Heart right ventricle (tissue), 16 donors: ENCODE measurements around the gene BCDIN3D. TPM values are rescaled to one million over a fixed set of nuclear protein-coding genes. Genes with fewer than 3 reads are reported as not detected.
A peak's percentile ranks its signal among the peaks of the same experiment; 100 is the strongest.

Experiments
- ATAC-seq, 8 donors: fragments of 200-7000 bp; cut with Tn5 transposase; one replicate each; pipeline ENCODE4 v1.9.1; 2020; ENCODE audit warnings: mild to moderate bottlenecking in 8 of 8, moderate library complexity in 8 of 8, moderate number of reproducible peaks in 1 of 8
- DNase-seq, 2 donors: peaks; one replicate each; pipeline ENCODE4 v3.0.0-alpha.2; 2020
- H3K27ac ChIP-seq, 10 donors: fragments of 200-600 bp; sonication (generic) in 2 of 10; one replicate each; pipeline versions ENCODE4 v1.5.0 to v1.8.0; 2020 to 2022; ENCODE audit warnings: mild to moderate bottlenecking in 3 of 10
- H3K27me3 ChIP-seq, 7 donors: fragments of 200-600 bp; one replicate each; pipeline ENCODE4 v1.8.0; 2021 to 2022; ENCODE audit warnings: mild to moderate bottlenecking in 2 of 7
- H3K36me3 ChIP-seq, 9 donors: fragments of 200-600 bp; sonication (generic) in 1 of 9; one replicate each; pipeline versions ENCODE4 v1.5.0 to v1.8.0; 2020 to 2022; ENCODE audit warnings: mild to moderate bottlenecking in 2 of 9
- H3K4me1 ChIP-seq, 9 donors: fragments of 200-600 bp; sonication (generic) in 1 of 9; one replicate each; pipeline versions ENCODE4 v1.5.0 to v1.8.0; 2020 to 2022; ENCODE audit warnings: mild to moderate bottlenecking in 4 of 9
- H3K4me3 ChIP-seq, 10 donors: fragments of 200-600 bp; sonication (generic) in 2 of 10; one replicate each; pipeline versions ENCODE4 v1.5.0 to v1.8.0; 2020 to 2022; ENCODE audit warnings: mild to moderate bottlenecking in 7 of 10, moderate library complexity in 2 of 10
- H3K9me3 ChIP-seq, 11 donors: fragments of 200-600 bp in 10 of 11; sonication (generic) in 2 of 11; one replicate each; pipeline versions ENCODE4 v1.5.0 to v1.8.0; 2013 to 2022; ENCODE audit warnings: mild to moderate bottlenecking in 2 of 11, control low read depth in 1 of 11, moderate library complexity in 1 of 11
- WGBS, 2 donors: extraction: QIAGEN DNeasy Blood & Tissue Kit; methylation state at CpG; one replicate each; pipeline ENCODE4 v1.1.7; 2013; ENCODE audit warnings: inconsistent platforms in 1 of 2; 5-methylcytosine and 5-hydroxymethylcytosine counted together
- intact Hi-C, 10 donors: fragments of 100-400 bp; cut with DNase I; formaldehyde crosslinking; loops; one replicate each; pipeline versions ENCODE4 v1.11.1 to v1.14.2; 2022
- polyA plus RNA-seq, 2 donors: library from polyadenylated mRNA; stranded (reverse); fragments of 200-250 nt; gene quantifications; one replicate each; pipeline ENCODE4 v1.2.3, GENCODE V29; 2013
- total RNA-seq, 10 donors: library from RNA; stranded (reverse); fragmentation: NEBNext Ultra II Directional in 3 of 10; extraction: Animal tissue kit (Norgen Biotek cat#: 25700) in 3 of 10; gene quantifications; one replicate each; pipeline versions ENCODE4 v1.2.1 to v1.2.4, GENCODE V29; 2021 to 2023
- TF ChIP-seq, protein P1 (sequence below), 9 donors: fragments of 200-600 bp; sonication (generic) in 2 of 9; IDR thresholded peaks; one replicate each; pipeline versions ENCODE4 v1.5.0 to v1.8.0; 2021 to 2022; ENCODE audit warnings: antibody characterized with exemption in 9 of 9, mild to moderate bottlenecking in 5 of 9, moderate library complexity in 1 of 9
- donor health status: Arrhythmogenic right ventricular cardiomyopathy.
- donor health status: ischemic (EF 13 %, LVEDD 7.1; RV severe dilation, severe dysfunction).
- donor health status: healthy with polysubstance abuse.
- donor health status: DM: no; HTN: yes; CAD: no.
- donor health status: DM: no; HTN: no; CAD: no.
- donor health status: ischemic (EF 25% LVEDD 6.9; RV normal size, moderate dysfunction).
- donor health status: ischemic (EF 25% LVEDD 5.7; RV mildly dilated, moderate dysfunction).
- donor health status: healthy.
- donor health status: DM: yes; HTN: yes; CAD: no.
- donor health status: Ischemic cardiomyopathy.
- donor health status: ischemic (EF 35%, LVEDD 5.7; RV mildly dilated, moderate dysfunction).
- donor health status: nonischemic (EF 11% LVEDD 7.7; RV severe dilation, severe dysfunction).
- donor health status: DM: yes; HTN: yes; CAD: no.
- donor health status: PGD.
- donor health status: ischemic (EF 29% LVEDD 5.4; RV normal size, mild dysfunction).
- donor health status: nonischemic (EF 23%, LVEDD 6.1; RV moderate dilation, normal function).

The BCDIN3D gene
- total and polyA plus RNA-seq, 12 donors: 1.1 to 3.9 (median 2.1) TPM

DNA sequence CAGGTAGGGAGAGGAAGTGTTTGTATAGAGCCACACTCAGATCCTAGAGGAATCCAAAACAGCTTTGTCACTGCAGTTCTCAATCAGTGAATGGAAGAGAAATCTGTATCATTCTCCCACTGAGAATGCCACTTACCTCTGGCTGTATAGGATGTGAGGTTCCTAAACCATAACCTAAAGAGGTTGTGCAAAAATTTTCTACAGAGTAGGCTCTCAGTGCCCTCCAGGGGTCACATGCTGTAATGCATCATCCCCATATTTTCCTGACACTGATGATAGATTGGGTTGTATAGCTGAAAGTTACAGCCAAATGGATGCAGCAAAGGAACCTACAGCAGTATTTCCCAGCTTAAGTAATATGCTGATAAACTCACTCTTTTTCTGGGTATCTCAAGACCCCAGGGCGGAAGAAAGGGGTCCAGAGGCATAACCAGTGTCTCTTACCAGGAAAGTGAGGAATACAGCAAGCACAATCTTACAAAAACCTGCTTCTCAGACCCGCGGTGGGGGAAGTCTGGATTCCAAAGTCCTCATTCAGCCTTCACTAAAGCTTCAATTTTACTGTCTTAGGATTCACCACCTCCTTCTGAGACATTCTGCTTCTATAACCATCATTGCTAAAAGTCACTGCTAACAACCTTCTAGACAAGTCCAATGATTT lies 3.8 kb downstream of the BCDIN3D start:
- intact Hi-C loops: loop anchor here (1.0 to 10.0 kb wide), 6 partner anchors 57 to 204 kb away; no protein-coding TSS in a partner anchor
- H3K4me1 ChIP-seq: peaks cover 3 to 24% (median 16%) of the 10 kb centered on the region in 9 donors
- ATAC-seq (no peak), DNase-seq (no peak)
- peaks cover 0 to 6% (median 0%) of the 10 kb centered on the region in 9 donors for H3K36me3 ChIP-seq
- WGBS, 2 donors: 59 to 78% methylated on average over 3 of the region's 3 CpGs
- H3K4me3 ChIP-seq: no peak overlapping the region
- no peaks in the 10 kb centered on the region for H3K9me3 ChIP-seq
- no peaks in the 10 kb centered on the region for H3K27me3 ChIP-seq
- H3K27ac ChIP-seq: no peak overlapping the region
- TF ChIP-seq, protein P1, sequence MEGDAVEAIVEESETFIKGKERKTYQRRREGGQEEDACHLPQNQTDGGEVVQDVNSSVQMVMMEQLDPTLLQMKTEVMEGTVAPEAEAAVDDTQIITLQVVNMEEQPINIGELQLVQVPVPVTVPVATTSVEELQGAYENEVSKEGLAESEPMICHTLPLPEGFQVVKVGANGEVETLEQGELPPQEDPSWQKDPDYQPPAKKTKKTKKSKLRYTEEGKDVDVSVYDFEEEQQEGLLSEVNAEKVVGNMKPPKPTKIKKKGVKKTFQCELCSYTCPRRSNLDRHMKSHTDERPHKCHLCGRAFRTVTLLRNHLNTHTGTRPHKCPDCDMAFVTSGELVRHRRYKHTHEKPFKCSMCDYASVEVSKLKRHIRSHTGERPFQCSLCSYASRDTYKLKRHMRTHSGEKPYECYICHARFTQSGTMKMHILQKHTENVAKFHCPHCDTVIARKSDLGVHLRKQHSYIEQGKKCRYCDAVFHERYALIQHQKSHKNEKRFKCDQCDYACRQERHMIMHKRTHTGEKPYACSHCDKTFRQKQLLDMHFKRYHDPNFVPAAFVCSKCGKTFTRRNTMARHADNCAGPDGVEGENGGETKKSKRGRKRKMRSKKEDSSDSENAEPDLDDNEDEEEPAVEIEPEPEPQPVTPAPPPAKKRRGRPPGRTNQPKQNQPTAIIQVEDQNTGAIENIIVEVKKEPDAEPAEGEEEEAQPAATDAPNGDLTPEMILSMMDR (IDR thresholded peaks at IDR 0.05): peak; percentile 47 to 79 (median 75)

DNA sequence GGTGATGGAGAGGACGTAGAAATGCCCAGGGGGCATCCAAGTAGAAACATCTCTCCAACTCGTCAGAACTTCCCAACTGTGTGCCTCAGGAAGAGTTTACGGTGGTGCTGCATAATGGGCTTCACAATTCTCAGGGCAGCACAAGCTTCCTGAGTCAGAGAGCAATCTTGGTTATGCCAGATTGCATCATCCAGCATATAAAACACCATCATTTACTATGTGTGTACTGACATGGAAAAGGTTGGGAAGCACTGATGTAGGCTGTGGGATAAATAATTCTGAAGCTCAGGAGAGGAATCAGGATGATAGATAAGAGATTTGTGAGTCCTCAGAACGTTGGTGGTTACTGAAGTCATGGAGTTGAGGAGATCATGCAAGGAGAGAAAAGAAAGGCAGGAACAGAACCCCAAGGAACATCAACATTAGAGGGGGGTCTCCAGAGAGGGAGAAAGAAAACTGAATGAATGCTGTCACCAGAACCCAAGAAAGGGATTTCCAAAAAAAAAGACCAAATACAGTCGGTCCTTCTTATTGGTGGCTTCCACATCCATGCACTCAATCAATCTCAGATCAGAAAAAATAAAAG lies 10.0 kb downstream of the BCDIN3D start:
- ATAC-seq: no peak
- Histone ChIP-seq H3K4me1 (peaks cover 0 to 10% (median 8%) of the 10 kb centered on the region in 9 donors), H3K36me3 (no peaks in the 10 kb centered on the region), H3K4me3 (no peak overlapping the region), H3K9me3 (no peaks in the 10 kb centered on the region), H3K27me3 (no peaks in the 10 kb centered on the region), H3K27ac (no peak overlapping the region)
- WGBS, 2 donors: 78 to 81% methylated on average over 5 of the region's 5 CpGs
- intact Hi-C loops: loop anchor here in 2 of 10 donors (10.0 kb wide), 2 partner anchors 188 to 198 kb away; no protein-coding TSS in a partner anchor
- TF ChIP-seq, protein P1 (IDR thresholded peaks at IDR 0.05): no peak
- DNase-seq: no peak

DNA sequence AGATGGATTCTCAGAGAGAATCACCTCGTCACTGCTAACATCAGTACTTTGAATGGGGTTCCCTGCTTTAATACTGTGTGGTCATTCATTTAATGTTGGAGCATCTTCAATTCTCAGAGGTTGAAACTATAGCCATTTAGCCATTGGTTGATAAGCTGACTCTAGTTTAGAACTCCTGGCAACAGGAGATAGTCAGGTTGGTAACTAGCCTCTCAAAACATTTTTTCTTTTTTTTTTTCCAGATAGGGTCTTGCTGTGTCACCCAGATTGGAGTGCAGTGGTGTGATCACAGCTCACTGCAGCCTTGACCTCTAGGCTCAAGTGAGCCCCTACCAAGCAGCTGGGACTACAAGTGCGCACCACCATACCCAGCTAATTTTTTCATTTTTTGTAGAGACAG lies 11.2 kb downstream of the BCDIN3D start:
- Histone ChIP-seq H3K4me1 (peaks cover 0 to 20% (median 15%) of the 10 kb centered on the region in 9 donors), H3K27me3 (no peaks in the 10 kb centered on the region), H3K27ac (no peak overlapping the region), H3K9me3 (no peaks in the 10 kb centered on the region), H3K36me3 (no peaks in the 10 kb centered on the region), H3K4me3 (no peak overlapping the region)
- DNase-seq (no peak), ATAC-seq (no peak)
- intact Hi-C loops: loop anchor here in 2 of 10 donors (10.0 kb wide), 2 partner anchors 187 to 197 kb away; no protein-coding TSS in a partner anchor
- TF ChIP-seq, protein P1 (IDR thresholded peaks at IDR 0.05): no peak
- 92 to 97% methylated on average over 2 of the region's 2 CpGs for WGBS, 2 donors

DNA sequence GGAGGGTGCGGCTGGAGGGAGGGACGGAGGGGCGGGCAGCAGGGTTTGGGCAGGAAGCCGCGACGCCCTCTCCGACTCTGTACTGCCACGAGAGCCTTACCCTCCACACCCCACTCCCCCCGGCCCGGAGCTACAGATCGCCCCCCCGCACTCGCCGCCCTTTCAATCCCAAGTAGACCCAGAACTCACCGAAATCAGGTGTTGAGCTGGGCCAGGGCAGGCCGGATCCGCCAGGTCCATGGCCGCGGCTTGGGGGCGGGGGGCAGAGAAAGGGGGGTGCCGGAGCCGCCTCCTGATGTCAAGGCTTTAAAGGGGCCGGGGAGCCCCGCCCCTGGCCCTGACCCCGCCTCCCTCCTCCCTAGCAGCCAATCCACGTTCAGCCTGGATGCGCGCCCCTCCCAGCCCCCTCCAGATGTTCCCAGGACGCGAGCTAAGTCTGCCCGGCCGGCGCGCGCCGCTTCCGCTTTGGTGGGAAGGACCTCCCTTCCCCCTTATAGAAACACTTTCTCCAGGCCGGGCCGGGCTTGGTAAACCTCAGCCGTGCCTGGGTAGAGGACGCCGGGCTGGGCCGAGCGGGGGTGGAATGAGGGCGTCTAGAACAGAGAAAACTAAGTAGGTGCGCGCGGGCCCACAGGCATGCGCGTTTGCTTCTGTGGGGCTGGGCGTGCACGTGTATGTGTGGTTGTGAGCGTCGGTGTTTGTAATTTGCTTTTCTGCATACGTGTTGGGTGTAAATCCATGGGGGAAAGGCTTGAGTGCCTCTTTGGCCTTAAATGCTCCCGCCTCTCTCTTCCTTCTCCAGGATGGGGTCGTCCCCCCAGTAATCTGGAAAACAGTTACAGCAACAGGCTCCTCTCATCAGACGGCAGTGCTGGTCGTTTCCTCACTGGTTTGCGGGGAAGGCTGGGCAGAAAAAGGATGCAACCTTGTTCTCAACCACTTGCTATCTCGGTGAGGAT lies 14.5 kb downstream of the BCDIN3D start, which contains the start of gene NCKAP5L:
Gene NCKAP5L (minus strand): TSS at position 281 of the 959 bp plus-strand sequence. CDS start 24,369 bp downstream, outside the sequence.
- Histone ChIP-seq H3K9me3 (no peaks in the 10 kb centered on the region), H3K4me1 (peaks cover 17 to 53% (median 47%) of the 10 kb centered on the region in 9 donors), H3K4me3 (peak within 1 kb of the TSS; percentile 78 to 92 (median 89)), H3K27me3 (no peaks in the 10 kb centered on the region), H3K27ac (peak within 1 kb of the TSS; percentile 83 to 97 (median 93)), H3K36me3 (no peaks in the 10 kb centered on the region)
- DNase-seq (peak; percentile 97 to 98), ATAC-seq (peak; percentile 96 to 98 (median 97))
- intact Hi-C loops: loop anchor here in 1 of 10 donors (2.0 to 10.0 kb wide), 2 partner anchors 14 to 184 kb away; partner anchors contain the start of gene BCDIN3D
- TF ChIP-seq, protein P1 (IDR thresholded peaks at IDR 0.05): no peak
- WGBS, 2 donors: 0% methylated on average over 57 to 61 of the region's 61 CpGs
